Erythroblast (primary cell): Measurements from ENCODE around the gene CTIF.

Experiments
- DNase-seq, 2 experiments: peaks; one replicate each; lab custom pipeline; 2025; lab: John Stamatoyannopoulos, UW
- GATA1 ChIP-seq: IDR thresholded peaks from 2 replicates; pipeline ENCODE4 v1.6.1; 2011; ENCODE audit warnings: low read depth, mild to moderate bottlenecking, control low read depth, low read length, moderate library complexity
- POLR2A ChIP-seq: IDR thresholded peaks from 2 replicates; pipeline ENCODE4 v1.6.1; 2011; ENCODE audit warnings: mild to moderate bottlenecking, low read length

Gene CTIF

DNA sequence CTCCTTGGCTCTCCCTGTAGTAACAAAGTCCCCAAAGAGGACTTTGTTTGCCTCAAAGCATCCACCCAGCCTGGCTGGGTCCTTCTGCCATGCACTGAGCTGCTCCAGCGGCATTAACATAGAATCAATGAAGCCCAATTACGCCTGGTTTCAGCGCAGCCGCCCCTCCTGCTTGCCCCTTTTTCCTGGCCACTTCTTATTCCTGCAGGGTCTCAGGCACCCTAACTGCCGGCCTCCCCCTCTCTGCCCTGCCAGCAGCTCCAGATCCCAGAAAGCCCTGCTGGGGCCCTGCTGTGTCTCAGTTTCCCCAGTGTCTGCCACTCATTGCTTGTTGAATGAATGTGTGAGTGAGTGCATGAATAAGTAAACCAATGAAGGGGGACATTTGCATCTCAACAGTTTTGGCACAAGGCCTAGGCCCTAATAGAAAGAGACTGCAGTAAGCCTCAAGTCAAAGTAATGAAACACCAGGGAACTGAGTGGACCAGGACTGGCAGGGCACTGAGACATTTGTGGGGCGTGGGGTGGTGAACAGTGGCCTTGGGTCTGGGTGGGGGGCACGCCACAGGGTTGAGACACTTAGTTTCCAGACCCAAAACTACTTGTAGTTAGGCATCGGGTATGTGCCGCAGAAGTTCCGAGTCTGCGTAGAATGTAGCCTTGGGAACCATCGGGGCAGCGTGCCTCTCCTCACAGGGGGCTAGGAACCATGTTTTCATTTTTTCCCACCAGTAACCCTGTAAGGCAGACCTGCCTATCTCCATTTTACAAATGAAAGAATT, 351.3 kb downstream of the CTIF start:
- TF ChIP-seq GATA1 (no peak), POLR2A (no peak)
- DNase-seq = no peak

DNA sequence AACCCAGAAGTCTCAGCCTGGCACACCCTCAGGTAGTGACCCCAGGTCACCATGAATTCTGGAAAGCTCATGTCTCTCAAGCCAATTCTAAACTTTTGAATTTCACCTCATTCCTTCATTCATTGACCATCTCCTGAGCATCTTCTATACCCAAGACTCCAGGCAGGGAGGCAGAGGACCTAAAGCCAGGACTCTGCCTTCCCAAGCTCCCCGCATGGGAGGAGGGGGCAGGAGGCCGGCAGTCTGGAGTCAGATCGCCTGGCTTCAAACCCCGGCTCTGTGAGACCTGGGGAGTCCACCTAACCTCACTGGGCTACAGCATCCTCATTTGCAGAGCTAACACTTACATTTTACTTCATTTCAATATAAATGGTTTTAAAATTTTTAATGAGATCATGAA, 352.9 kb downstream of the CTIF start:
- no peak for DNase-seq

GRCh38 chr18:48892146-48892855, 353.5 kb downstream of the CTIF start:
- TF ChIP-seq GATA1 (no peak), POLR2A (no peak)
- no peak for DNase-seq

More for the DNA sequence above, 352.9 kb downstream of the CTIF start:
- TF ChIP-seq GATA1 (no peak), POLR2A (no peak)

DNA sequence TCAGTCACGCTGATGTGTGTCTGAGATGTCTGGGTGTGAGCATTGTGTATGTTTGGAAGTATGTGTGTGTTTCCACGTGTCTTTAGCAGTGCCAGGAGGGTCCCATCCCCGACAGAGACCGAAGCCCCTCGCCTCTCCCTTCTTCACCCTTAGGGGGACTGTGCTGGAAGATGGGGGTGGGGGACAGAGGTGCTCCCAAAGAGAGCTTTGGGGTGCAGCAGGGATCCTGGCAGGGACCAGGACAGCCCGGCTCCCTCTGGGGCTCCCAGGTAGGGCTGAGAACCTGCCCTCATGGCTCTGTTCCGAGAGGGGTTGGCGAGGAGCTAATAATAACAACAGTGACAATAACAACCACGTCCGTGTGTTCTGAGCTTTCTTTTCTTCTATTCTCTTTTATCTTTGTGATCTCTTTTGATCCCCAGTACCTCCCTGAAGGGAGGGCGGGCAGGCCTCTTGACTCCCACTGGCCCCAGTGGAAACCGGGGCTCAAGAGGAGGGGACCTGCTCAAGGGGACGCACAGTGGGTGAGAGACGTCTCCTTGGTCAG, 354.3 kb downstream of the CTIF start:
- DNase-seq = no peak
- no peak for TF ChIP-seq POLR2A
- TF ChIP-seq GATA1 = no peak

DNA sequence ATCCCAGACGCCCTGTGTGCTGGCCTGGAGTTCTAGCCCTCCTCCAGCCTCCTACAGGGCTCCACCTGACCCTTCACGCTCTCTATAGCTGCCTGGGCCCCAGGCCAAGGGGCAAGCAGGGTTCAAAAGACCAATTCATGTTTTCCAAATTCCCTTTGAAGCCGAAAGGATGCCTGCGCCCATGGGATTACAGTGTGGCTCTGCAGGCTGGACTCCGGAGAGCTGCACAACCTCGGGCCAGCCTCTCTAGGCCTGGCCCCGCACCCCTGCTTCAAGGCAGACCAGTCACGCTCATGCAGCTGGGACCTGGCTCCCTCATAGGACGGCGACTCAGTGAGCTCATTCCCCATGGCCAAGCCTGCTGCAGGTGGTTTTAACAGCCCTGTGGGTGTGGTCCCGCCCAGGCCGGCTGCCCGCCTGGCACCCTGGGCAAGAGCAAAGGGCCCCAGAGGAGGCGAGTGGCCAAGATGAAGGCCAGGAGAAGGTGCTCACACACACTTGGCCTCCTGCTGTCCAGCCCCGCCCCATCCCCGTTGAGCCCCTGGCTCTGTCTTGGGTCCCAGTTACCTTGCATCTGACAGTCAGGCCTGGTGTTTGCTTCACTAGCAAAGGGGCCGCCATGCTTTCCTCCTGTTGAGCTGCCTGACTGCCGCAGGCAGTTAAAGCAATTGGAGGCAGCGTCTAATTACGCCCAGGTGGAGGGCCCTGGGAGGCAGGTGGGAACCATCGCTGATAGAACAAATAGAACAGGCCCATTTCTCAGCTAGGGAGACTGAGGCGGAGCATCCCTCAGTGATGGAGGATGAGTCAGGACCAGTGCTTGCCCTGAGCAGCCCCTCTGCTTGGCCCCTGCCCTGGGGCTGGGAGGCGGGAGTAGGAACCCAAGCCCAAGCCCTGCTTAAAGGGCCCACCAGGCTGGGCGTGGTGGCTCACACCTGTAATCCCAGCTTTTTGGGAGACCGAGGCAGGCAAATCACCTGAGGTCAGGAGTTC, 355.1 kb downstream of the CTIF start:
- DNase-seq = no peak
- TF ChIP-seq POLR2A (no peak), GATA1 (no peak)

GRCh38 chr18:48894799-48895346, 356.0 kb downstream of the CTIF start:
- no peak for DNase-seq
- no peak for TF ChIP-seq POLR2A
- TF ChIP-seq GATA1 = no peak

DNA sequence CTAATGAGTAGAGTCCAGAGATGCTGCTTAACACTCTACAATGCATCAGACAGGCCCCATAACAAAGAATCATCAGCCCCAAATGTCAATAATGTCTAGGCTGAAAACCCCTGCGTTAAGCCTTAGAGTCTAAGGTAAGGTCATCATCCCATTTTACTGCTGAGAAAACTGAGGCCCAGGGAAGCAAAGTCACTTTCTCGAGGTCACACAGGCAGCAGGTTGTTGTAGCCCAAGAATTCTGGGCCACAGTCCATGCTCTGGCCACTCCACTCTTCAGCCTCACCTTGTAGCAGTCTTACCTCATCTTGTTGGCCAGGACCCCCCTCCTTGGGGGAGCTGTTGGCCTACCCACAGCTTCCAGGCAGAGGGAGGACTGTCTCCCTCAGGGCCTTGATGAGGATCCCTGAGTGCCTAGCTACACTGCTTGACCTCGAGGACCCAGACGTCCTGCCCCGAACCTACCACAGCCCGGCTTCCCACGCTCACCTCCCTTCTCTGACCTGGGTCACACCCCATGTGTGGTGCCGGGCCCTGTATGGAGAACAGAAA, 357.6 kb downstream of the CTIF start:
- no peak for DNase-seq
- no peak for TF ChIP-seq GATA1
- no peak for TF ChIP-seq POLR2A

DNA sequence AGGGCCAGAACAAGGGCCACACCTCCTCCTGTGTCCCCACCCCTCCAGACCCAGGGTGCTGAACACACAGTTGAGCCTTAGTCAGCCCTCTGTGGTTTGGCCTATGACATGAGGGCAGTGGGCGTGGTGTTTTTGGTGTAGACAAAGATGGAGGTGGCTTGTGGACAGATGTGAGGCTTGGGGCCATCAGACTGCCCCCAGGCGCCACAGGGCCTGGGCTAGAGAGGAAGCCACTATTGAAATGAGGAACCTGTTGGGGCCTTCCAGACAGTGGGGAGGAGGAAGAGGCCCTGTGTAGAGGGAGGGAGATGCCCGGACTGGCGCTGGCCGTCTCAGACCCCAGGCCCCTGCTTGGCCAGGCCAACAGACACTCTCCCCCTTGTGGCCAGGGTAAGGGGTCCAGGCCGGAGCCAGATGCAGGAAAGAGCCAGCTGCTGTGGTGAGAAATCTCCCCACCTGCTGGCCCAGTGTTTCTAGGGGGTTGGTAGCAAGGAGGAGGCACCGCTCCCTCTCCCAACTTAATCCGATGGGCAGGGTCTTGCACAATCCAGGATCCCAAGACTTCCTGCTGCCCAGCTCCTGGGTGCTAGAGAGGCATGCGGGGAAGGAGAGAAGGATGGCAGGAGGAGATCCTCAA, 358.2 kb downstream of the CTIF start:
- peak; percentile 28 to 34 for DNase-seq
- no peak for TF ChIP-seq POLR2A
- TF ChIP-seq GATA1 = no peak

GRCh38 chr18:48897531-48897930, 358.7 kb downstream of the CTIF start:
- TF ChIP-seq GATA1 (no peak), POLR2A (no peak)
- no peak for DNase-seq

GRCh38 chr18:48898521-48898920, 359.7 kb downstream of the CTIF start:
- DNase-seq = no peak
- no peak for TF ChIP-seq GATA1
- no peak for TF ChIP-seq POLR2A

- no peak for DNase-seq
- TF ChIP-seq POLR2A = no peak
Measured at GRCh38 chr18:48899558-48900174, 360.8 kb downstream of the CTIF start.

GRCh38 chr18:48900469-48900868, 361.6 kb downstream of the CTIF start:
- no peak for DNase-seq
- TF ChIP-seq GATA1 (no peak), POLR2A (no peak)
